Gastrocnemius medialis (tissue), 4 donors: ENCODE results near the gene NEDD4. TPM values are rescaled to one million over a fixed set of nuclear protein-coding genes. Genes with fewer than 3 reads are reported as not detected.

ENCODE experiments used
- ATAC-seq, 2 donors: fragments of 150-250 bp; one replicate each; pipeline ENCODE4 v1.9.1; 2016
- DNase-seq, 2 donors: peaks; one replicate each; pipeline ENCODE4 v3.0.0-alpha.2; 2019
- H3K27ac ChIP-seq, 4 donors: fragments of 200-600 bp; sonication (generic); 1 replicate in 1 of 4; 2 replicates in 3 of 4; pipeline ENCODE4 v1.5.1; 2016 to 2018; ENCODE audit warnings: mild to moderate bottlenecking in 2 of 4, moderate library complexity in 1 of 4
- H3K27me3 ChIP-seq, 3 donors: fragments of 200-600 bp; sonication (generic) in 2 of 3; 1 replicate in 1 of 3; 2 replicates in 2 of 3; pipeline versions ENCODE4 v1.5.1 to v1.6.0; 2016 to 2019; ENCODE audit warnings: mild to moderate bottlenecking in 1 of 3, moderate library complexity in 1 of 3
- H3K36me3 ChIP-seq, 2 donors: fragments of 200-600 bp; sonication (generic) in 1 of 2; one replicate each; pipeline ENCODE4 v1.5.1; 2017 to 2018
- H3K4me1 ChIP-seq, 2 donors: fragments of 200-600 bp; sonication (generic) in 1 of 2; one replicate each; pipeline ENCODE4 v1.5.1; 2016 to 2017; ENCODE audit warnings: mild to moderate bottlenecking in 2 of 2
- H3K4me3 ChIP-seq, 4 donors: fragments of 200-600 bp; sonication (generic) in 3 of 4; 1 replicate in 1 of 4; 2 replicates in 3 of 4; pipeline ENCODE4 v1.5.1; 2016 to 2019; ENCODE audit warnings: mild to moderate bottlenecking in 2 of 4
- H3K9me3 ChIP-seq, 3 donors: fragments of 200-600 bp; sonication (generic) in 2 of 3; 1 replicate in 1 of 3; 2 replicates in 2 of 3; pipeline ENCODE4 v1.5.1; 2016 to 2019
- POLR2A ChIP-seq, 2 donors: fragments of 450-650 bp; IDR thresholded peaks; one replicate each; pipeline ENCODE4 v1.6.1; 2017; ENCODE audit warnings: antibody characterized with exemption in 2 of 2, mild to moderate bottlenecking in 2 of 2, moderate library complexity in 2 of 2
- in situ Hi-C, 4 donors: fragments of 200-750 bp; cut with MboI; loops; one replicate each; pipeline versions ENCODE4 v1.15.0 to v1.8.0; 2017; ENCODE audit warnings: low sequenced_read_pairs in 4 of 4
- intact Hi-C: fragments of 100-400 bp; cut with DNase I; formaldehyde crosslinking; loops from one replicate; pipeline ENCODE4 v1.15.1; 2023; ENCODE audit warnings: low total_unique reads
- total RNA-seq, 4 donors: library from RNA; depleted of rRNA; stranded (reverse); fragments of >200 nt; gene quantifications; one replicate each; pipeline versions ENCODE4 v1.1.0 to v1.2.3, GENCODE V29; 2016
- TF ChIP-seq, protein P1 (sequence below), 5 experiments: fragments of 450-650 bp in 3 of 5; fragments of 200-600 bp in 2 of 5; sonication (generic) in 2 of 5; IDR thresholded peaks in 4 of 5; conservative IDR thresholded peaks in 1 of 5; 1 replicate in 4 of 5; 2 replicates in 1 of 5; pipeline ENCODE4 v1.5.1; 2016 to 2019; ENCODE audit warnings: antibody characterized with exemption in 5 of 5, mild to moderate bottlenecking in 3 of 5, moderate library complexity in 3 of 5

Gene NEDD4
- total RNA-seq, 4 donors from 2014 or later: 45.4 to 475 (median 205) TPM

DNA sequence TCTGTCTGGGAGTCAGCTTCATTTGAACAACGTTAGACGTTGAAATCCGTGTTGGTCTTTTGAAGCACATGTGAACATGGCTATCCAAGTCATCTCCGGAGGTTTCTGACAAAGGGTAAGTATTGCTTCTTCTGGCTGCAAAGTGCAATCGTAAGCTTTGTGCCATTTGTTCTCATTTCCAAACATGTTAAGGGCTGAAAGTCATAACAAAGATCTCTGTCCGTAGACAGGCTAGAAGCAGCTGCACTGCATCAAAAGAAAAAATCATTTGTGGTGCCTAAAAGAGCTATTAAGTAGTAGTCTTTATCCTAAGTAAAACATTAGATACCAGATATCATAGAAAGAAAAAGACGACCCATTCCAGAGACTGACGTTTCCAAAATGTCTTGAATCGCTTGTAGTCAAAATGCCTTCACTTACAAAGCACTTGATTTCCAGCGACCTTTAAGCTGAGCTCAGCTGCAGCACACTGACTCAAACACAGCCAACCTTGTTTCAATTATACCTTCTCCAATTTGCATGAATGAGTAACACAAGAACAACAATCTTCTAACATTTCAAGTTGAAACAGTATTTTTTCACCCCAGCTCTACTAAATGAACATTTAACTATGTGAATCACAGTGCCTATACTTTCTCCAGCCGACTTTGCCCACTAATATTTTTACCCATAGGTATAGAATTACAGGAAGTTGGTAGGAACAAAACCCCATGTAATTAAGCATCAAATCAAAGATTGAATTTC, 76.6 kb downstream of the NEDD4 start:
- H3K27me3 ChIP-seq: no peaks in the 10 kb centered on the region
- H3K9me3 ChIP-seq: no peaks in the 10 kb centered on the region
- H3K4me1 ChIP-seq: peaks cover 0 to 8% of the 10 kb centered on the region in 2 donors
- in situ Hi-C loops (loop anchor here in 2 of 4 donors (25.0 kb wide), 1 partner anchor 280 kb away; no protein-coding TSS in a partner anchor), intact Hi-C loops (loop anchor here (1.0 to 10.0 kb wide), 4 partner anchors 53 to 325 kb away; partner anchors contain the start of gene RFX7)
- DNase-seq (no peak), ATAC-seq (peak; percentile 47 to 50)
- H3K36me3 ChIP-seq: no peaks in the 10 kb centered on the region
- H3K4me3 ChIP-seq: peak overlapping the region; percentile 60 to 68 (median 64)
- H3K27ac ChIP-seq: peak overlapping the region; percentile 84 to 94 (median 88)
- TF ChIP-seq POLR2A (IDR thresholded peaks at IDR 0.05): peak; percentile 52 to 86
- TF ChIP-seq, protein P1, sequence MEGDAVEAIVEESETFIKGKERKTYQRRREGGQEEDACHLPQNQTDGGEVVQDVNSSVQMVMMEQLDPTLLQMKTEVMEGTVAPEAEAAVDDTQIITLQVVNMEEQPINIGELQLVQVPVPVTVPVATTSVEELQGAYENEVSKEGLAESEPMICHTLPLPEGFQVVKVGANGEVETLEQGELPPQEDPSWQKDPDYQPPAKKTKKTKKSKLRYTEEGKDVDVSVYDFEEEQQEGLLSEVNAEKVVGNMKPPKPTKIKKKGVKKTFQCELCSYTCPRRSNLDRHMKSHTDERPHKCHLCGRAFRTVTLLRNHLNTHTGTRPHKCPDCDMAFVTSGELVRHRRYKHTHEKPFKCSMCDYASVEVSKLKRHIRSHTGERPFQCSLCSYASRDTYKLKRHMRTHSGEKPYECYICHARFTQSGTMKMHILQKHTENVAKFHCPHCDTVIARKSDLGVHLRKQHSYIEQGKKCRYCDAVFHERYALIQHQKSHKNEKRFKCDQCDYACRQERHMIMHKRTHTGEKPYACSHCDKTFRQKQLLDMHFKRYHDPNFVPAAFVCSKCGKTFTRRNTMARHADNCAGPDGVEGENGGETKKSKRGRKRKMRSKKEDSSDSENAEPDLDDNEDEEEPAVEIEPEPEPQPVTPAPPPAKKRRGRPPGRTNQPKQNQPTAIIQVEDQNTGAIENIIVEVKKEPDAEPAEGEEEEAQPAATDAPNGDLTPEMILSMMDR (IDR thresholded peaks at IDR 0.05 in 4 of 5, conservative IDR thresholded peaks at IDR 0.05 in 1 of 5): peak in 1 of 5 experiments; percentile 10

GRCh38 chr15:55915876-55916567, 77.4 kb downstream of the NEDD4 start:
- Histone ChIP-seq H3K27me3 (no peaks in the 10 kb centered on the region), H3K4me1 (peaks cover 0 to 8% of the 10 kb centered on the region in 2 donors), H3K9me3 (no peaks in the 10 kb centered on the region), H3K4me3 (peak overlapping the region; percentile 60 to 68 (median 64)), H3K36me3 (no peaks in the 10 kb centered on the region), H3K27ac (peak overlapping the region; percentile 84 to 94 (median 88))
- in situ Hi-C loops (loop anchor here in 2 of 4 donors (25.0 kb wide), 1 partner anchor 279 kb away; no protein-coding TSS in a partner anchor), intact Hi-C loops (loop anchor here (5.0 to 10.0 kb wide), 2 partner anchors 189 to 326 kb away; partner anchors contain the start of gene RFX7)
- peak in 1 of 2 donors; percentile 38 for DNase-seq
- TF ChIP-seq, protein P1 (IDR thresholded peaks at IDR 0.05 in 4 of 5, conservative IDR thresholded peaks at IDR 0.05 in 1 of 5): no peak
- peak in 1 of 2 donors; percentile 71 for TF ChIP-seq POLR2A (IDR thresholded peaks at IDR 0.05)
- peak; percentile 77 to 81 for ATAC-seq

- ATAC-seq (no peak), DNase-seq (no peak)
- intact Hi-C loops: loop anchor here (5.0 to 10.0 kb wide), 2 partner anchors 190 to 327 kb away; partner anchors contain the start of gene RFX7
- Histone ChIP-seq H3K36me3 (no peaks in the 10 kb centered on the region), H3K27me3 (no peaks in the 10 kb centered on the region), H3K4me1 (peaks cover under 1 to 9% of the 10 kb centered on the region in 2 donors), H3K4me3 (peak overlapping the region; percentile 60 to 68 (median 64)), H3K9me3 (no peaks in the 10 kb centered on the region), H3K27ac (peak overlapping the region; percentile 84 to 94 (median 88))
- TF ChIP-seq POLR2A (IDR thresholded peaks at IDR 0.05): no peak
- TF ChIP-seq, protein P1 (IDR thresholded peaks at IDR 0.05 in 4 of 5, conservative IDR thresholded peaks at IDR 0.05 in 1 of 5): no peak
- in situ Hi-C loops: loop anchor here in 2 of 4 donors (25.0 kb wide), 1 partner anchor 278 kb away; no protein-coding TSS in a partner anchor
Measured at GRCh38 chr15:55915221-55915620, 78.2 kb downstream of the NEDD4 start.

DNA sequence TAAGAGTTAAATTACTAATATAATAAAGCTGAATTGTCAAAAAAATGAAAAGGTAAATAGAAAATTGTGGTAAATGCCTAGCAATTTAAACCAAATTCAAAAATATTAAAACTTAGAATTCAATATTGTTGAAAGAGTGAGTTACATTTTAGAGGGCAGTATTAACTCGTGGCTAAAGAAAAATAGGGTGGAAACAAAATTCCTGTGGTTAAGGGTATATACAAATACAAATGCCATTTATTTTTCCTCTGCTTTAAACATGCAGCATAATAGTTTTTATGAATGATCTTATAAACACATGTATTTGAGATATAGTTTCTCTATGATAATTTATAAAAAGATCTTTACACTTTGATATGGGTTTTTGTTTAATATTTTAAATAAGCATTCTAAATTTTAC, 79.0 kb downstream of the NEDD4 start:
- ATAC-seq: no peak
- Histone ChIP-seq H3K4me3 (peak overlapping the region; percentile 60 to 68 (median 64)), H3K27ac (peak overlapping the region; percentile 84 to 94 (median 88)), H3K4me1 (peaks cover 8 to 15% of the 10 kb centered on the region in 2 donors), H3K36me3 (no peaks in the 10 kb centered on the region), H3K27me3 (no peaks in the 10 kb centered on the region), H3K9me3 (no peaks in the 10 kb centered on the region)
- TF ChIP-seq, protein P1 (IDR thresholded peaks at IDR 0.05 in 4 of 5, conservative IDR thresholded peaks at IDR 0.05 in 1 of 5): no peak
- TF ChIP-seq POLR2A (IDR thresholded peaks at IDR 0.05): no peak
- DNase-seq: no peak
- in situ Hi-C loops (loop anchor here in 2 of 4 donors (25.0 kb wide), 1 partner anchor 277 kb away; no protein-coding TSS in a partner anchor), intact Hi-C loops (loop anchor here (10.0 kb wide), 1 partner anchor 190 kb away; no protein-coding TSS in a partner anchor)
